ENCODE data around the gene LPP.

The LPP gene

DNA sequence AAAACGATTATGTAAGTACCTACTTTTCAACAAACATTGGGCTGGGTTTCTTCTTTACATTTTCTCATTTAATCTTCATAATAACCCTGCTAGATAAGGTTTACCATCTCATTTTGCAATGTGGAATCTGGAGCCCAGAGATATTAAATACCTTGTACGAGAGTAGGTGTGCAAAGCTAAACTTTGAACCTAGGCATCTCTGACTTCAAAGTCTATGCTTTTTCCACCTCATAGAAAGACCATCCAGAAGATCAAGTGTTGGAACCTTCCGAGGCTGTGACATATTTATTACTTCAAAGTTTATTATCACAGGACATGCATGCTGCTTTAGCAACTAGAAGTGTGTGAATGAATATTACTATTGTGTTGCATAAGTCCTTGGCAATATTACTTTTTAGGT lies 520.6 kb downstream of the LPP start:
- Histone ChIP-seq H3K4me1 (ENCODE audit: insufficient read depth, low read length) (0 out of 2 replicates have a peak, but pooled peaks cover 4% of the 10 kb centered on the region), H3K9ac (ENCODE audit: low read depth, low read length) (no peak overlapping the region), H3K79me2 (ENCODE audit: insufficient read depth, low read length) (no peaks in the 10 kb centered on the region), H3K4me3 (ENCODE audit: low read depth in 1 of 2, low read length in 2 of 2) (no peak overlapping the region), H2AFZ (ENCODE audit: low read depth, low read length) (no peak overlapping the region), H4K20me1 (ENCODE audit: insufficient read depth, low read length) (no peaks in the 10 kb centered on the region), H3K27me3 (ENCODE audit: insufficient read depth, low read length, poor library complexity) (no peaks in the 10 kb centered on the region), H3K9me3 (ENCODE audit: insufficient read depth, low read length, severe bottlenecking) (no peaks in the 10 kb centered on the region), H3K36me3 (ENCODE audit: insufficient read depth, low read length) (no peaks in the 10 kb centered on the region), H3K4me2 (ENCODE audit: insufficient read depth, low read length) (no peak overlapping the region), H3K27ac (ENCODE audit: low read length) (no peak overlapping the region)
- ATAC-seq (ENCODE audit: insufficient read depth, low read depth): no peak
- no peak for TF ChIP-seq EZH2 (IDR thresholded peaks at IDR 0.05; ENCODE audit: borderline replicate concordance, low read depth, low read length, severe bottlenecking)
- TF ChIP-seq, protein P1, sequence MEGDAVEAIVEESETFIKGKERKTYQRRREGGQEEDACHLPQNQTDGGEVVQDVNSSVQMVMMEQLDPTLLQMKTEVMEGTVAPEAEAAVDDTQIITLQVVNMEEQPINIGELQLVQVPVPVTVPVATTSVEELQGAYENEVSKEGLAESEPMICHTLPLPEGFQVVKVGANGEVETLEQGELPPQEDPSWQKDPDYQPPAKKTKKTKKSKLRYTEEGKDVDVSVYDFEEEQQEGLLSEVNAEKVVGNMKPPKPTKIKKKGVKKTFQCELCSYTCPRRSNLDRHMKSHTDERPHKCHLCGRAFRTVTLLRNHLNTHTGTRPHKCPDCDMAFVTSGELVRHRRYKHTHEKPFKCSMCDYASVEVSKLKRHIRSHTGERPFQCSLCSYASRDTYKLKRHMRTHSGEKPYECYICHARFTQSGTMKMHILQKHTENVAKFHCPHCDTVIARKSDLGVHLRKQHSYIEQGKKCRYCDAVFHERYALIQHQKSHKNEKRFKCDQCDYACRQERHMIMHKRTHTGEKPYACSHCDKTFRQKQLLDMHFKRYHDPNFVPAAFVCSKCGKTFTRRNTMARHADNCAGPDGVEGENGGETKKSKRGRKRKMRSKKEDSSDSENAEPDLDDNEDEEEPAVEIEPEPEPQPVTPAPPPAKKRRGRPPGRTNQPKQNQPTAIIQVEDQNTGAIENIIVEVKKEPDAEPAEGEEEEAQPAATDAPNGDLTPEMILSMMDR (IDR thresholded peaks at IDR 0.05; ENCODE audit: borderline replicate concordance, extremely low read depth, low read length, poor library complexity, severe bottlenecking): no peak
- no peak for DNase-seq

DNA sequence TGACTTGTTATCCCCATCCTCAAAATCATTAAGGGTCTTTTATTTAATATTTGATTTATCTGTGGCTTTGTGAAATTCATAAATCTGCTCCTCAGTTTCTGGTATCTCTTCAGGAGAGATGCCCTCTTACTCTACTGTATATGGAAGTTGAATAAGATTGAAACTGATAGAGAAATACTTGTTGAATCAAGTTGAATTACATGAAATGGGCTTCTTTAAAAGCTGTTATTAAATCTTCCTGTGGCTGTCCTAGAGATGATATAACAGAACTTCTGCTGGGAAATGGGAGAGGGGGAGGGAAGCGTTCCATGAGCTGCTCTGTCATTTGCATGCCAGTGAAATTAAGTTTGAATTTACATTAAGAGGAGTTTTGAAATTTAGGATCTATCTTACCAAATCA lies 523.4 kb downstream of the LPP start:
- H2AFZ ChIP-seq (ENCODE audit: low read depth, low read length): no peak overlapping the region
- H3K9ac ChIP-seq (ENCODE audit: low read depth, low read length): no peak overlapping the region
- no peak overlapping the region for H3K4me2 ChIP-seq (ENCODE audit: insufficient read depth, low read length)
- H3K27me3 ChIP-seq (ENCODE audit: insufficient read depth, low read length, poor library complexity): no peaks in the 10 kb centered on the region
- H3K79me2 ChIP-seq (ENCODE audit: insufficient read depth, low read length): no peaks in the 10 kb centered on the region
- DNase-seq (no peak), ATAC-seq (ENCODE audit: insufficient read depth, low read depth) (no peak)
- H3K4me3 ChIP-seq (ENCODE audit: low read depth in 1 of 2, low read length in 2 of 2): no peak overlapping the region
- no peaks in the 10 kb centered on the region for H4K20me1 ChIP-seq (ENCODE audit: insufficient read depth, low read length)
- no peaks in the 10 kb centered on the region for H3K4me1 ChIP-seq (ENCODE audit: insufficient read depth, low read length)
- no peak overlapping the region for H3K27ac ChIP-seq (ENCODE audit: low read length)
- TF ChIP-seq EZH2 (IDR thresholded peaks at IDR 0.05; ENCODE audit: borderline replicate concordance, low read depth, low read length, severe bottlenecking): no peak
- TF ChIP-seq, protein P1 (IDR thresholded peaks at IDR 0.05; ENCODE audit: borderline replicate concordance, extremely low read depth, low read length, poor library complexity, severe bottlenecking): no peak
- H3K36me3 ChIP-seq (ENCODE audit: insufficient read depth, low read length): no peaks in the 10 kb centered on the region
- H3K9me3 ChIP-seq (ENCODE audit: insufficient read depth, low read length, severe bottlenecking): no peaks in the 10 kb centered on the region

DNA sequence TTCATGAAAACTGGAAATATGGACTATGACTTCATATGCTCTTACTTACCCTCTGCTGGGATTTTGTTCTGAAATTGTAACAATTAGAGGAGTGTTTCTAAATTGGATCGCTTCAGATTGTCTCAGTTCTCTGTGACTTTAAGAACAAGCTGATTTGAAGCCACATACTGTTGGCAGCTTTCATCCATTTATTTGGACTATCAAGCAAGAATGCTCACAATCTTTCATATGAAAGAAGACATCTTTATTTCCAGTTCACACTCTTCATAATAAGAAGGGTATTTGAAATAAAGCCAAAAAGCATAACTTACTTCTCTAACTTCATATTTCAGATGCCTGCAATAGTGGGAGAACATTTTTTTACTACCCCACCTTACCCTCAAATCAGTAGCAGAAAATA lies 526.2 kb downstream of the LPP start:
- H3K9ac ChIP-seq (ENCODE audit: low read depth, low read length): no peak overlapping the region
- no peaks in the 10 kb centered on the region for H3K9me3 ChIP-seq (ENCODE audit: insufficient read depth, low read length, severe bottlenecking)
- no peaks in the 10 kb centered on the region for H3K4me1 ChIP-seq (ENCODE audit: insufficient read depth, low read length)
- no peak overlapping the region for H2AFZ ChIP-seq (ENCODE audit: low read depth, low read length)
- DNase-seq (no peak), ATAC-seq (ENCODE audit: insufficient read depth, low read depth) (no peak)
- H3K4me2 ChIP-seq (ENCODE audit: insufficient read depth, low read length): no peak overlapping the region
- no peaks in the 10 kb centered on the region for H4K20me1 ChIP-seq (ENCODE audit: insufficient read depth, low read length)
- no peaks in the 10 kb centered on the region for H3K27me3 ChIP-seq (ENCODE audit: insufficient read depth, low read length, poor library complexity)
- H3K79me2 ChIP-seq (ENCODE audit: insufficient read depth, low read length): no peaks in the 10 kb centered on the region
- H3K4me3 ChIP-seq (ENCODE audit: low read depth in 1 of 2, low read length in 2 of 2): no peak overlapping the region
- H3K36me3 ChIP-seq (ENCODE audit: insufficient read depth, low read length): no peaks in the 10 kb centered on the region
- no peak for TF ChIP-seq EZH2 (IDR thresholded peaks at IDR 0.05; ENCODE audit: borderline replicate concordance, low read depth, low read length, severe bottlenecking)
- TF ChIP-seq, protein P1 (IDR thresholded peaks at IDR 0.05; ENCODE audit: borderline replicate concordance, extremely low read depth, low read length, poor library complexity, severe bottlenecking): no peak
- no peak overlapping the region for H3K27ac ChIP-seq (ENCODE audit: low read length)

DNA sequence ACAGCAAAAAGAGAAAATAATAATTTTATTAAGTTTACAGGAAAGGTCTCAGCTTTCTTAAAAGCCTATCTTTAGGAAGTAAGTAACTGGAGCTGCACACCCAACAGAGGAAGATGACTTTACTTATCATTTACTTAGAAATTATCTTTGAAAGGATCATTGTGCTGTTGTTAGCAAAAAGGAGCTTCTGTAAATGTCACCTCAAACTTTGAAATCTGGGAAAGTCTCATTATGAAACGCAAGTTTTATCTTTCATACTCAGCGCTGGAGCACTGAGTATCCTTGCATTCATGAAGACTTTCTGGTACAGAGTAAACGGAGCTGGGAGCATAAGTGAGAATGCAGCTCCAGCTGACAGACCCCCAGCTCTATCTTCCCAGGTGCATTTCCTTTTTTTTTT lies 526.6 kb downstream of the LPP start:
- DNase-seq: no peak
- no peak overlapping the region for H3K9ac ChIP-seq (ENCODE audit: low read depth, low read length)
- H3K4me3 ChIP-seq (ENCODE audit: low read depth in 1 of 2, low read length in 2 of 2): no peak overlapping the region
- no peaks in the 10 kb centered on the region for H4K20me1 ChIP-seq (ENCODE audit: insufficient read depth, low read length)
- no peaks in the 10 kb centered on the region for H3K9me3 ChIP-seq (ENCODE audit: insufficient read depth, low read length, severe bottlenecking)
- no peak overlapping the region for H3K4me2 ChIP-seq (ENCODE audit: insufficient read depth, low read length)
- H2AFZ ChIP-seq (ENCODE audit: low read depth, low read length): no peak overlapping the region
- ATAC-seq (ENCODE audit: insufficient read depth, low read depth): no peak
- H3K36me3 ChIP-seq (ENCODE audit: insufficient read depth, low read length): no peaks in the 10 kb centered on the region
- TF ChIP-seq EZH2 (IDR thresholded peaks at IDR 0.05; ENCODE audit: borderline replicate concordance, low read depth, low read length, severe bottlenecking): no peak
- TF ChIP-seq, protein P1 (IDR thresholded peaks at IDR 0.05; ENCODE audit: borderline replicate concordance, extremely low read depth, low read length, poor library complexity, severe bottlenecking): no peak
- H3K27ac ChIP-seq (ENCODE audit: low read length): no peak overlapping the region
- H3K79me2 ChIP-seq (ENCODE audit: insufficient read depth, low read length): no peaks in the 10 kb centered on the region
- H3K4me1 ChIP-seq (ENCODE audit: insufficient read depth, low read length): no peaks in the 10 kb centered on the region
- H3K27me3 ChIP-seq (ENCODE audit: insufficient read depth, low read length, poor library complexity): no peaks in the 10 kb centered on the region

All from DND-41 (cell line).